ENCODE measurements around the gene CAVIN1.
"Not testable (repeated sequence)": the region's sequence is repeated elsewhere in the genome, so short reads cannot be mapped to it uniquely, and the experiment has no call there.

- not testable (repeated sequence) for TF ChIP-seq CTCF (IDR thresholded peaks at IDR 0.05; ENCODE audit: low read depth, low read length, poor library complexity, severe bottlenecking); EZH2phosphoT487 (IDR thresholded peaks at IDR 0.05; ENCODE audit: borderline replicate concordance, low read length)
These were observed 27.5 kb downstream of the CAVIN1 start for GRCh38 chr17:42395601-42396000.
